ENCODE measurements around the gene QDPR.

QDPR gene

DNA sequence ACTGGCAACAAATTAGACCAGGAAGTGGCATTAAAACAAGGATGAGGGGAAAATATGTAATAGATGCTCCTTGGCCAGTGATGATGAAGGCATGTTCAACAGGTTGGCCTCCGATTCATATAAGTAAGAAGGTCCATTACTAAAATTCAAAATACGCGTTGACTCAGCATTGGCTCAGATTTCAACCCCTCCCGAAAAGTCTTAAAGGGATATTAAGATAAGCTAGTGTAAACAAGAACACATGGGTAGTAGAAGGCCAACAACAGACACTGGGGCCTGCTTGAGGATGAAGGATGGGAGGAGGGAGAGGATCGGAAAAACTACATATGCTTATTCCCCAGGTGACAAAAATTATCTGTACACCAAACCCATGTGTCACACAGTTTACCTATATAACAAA is 46.0 kb upstream of the QDPR start:
- H3K27me3 ChIP-seq (ENCODE audit: insufficient read depth, low read depth, severe bottlenecking): no peaks in the 10 kb centered on the region
- no peaks in the 10 kb centered on the region for H3K36me3 ChIP-seq
- TF ChIP-seq, protein P1, sequence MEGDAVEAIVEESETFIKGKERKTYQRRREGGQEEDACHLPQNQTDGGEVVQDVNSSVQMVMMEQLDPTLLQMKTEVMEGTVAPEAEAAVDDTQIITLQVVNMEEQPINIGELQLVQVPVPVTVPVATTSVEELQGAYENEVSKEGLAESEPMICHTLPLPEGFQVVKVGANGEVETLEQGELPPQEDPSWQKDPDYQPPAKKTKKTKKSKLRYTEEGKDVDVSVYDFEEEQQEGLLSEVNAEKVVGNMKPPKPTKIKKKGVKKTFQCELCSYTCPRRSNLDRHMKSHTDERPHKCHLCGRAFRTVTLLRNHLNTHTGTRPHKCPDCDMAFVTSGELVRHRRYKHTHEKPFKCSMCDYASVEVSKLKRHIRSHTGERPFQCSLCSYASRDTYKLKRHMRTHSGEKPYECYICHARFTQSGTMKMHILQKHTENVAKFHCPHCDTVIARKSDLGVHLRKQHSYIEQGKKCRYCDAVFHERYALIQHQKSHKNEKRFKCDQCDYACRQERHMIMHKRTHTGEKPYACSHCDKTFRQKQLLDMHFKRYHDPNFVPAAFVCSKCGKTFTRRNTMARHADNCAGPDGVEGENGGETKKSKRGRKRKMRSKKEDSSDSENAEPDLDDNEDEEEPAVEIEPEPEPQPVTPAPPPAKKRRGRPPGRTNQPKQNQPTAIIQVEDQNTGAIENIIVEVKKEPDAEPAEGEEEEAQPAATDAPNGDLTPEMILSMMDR (IDR thresholded peaks at IDR 0.05; ENCODE audit: low read depth, low read length): no peak
- no peak overlapping the region for H3K27ac ChIP-seq
- H3K4me3 ChIP-seq (ENCODE audit: low read depth, low read length): no peak overlapping the region
- H3K9me3 ChIP-seq (ENCODE audit: severe bottlenecking): no peaks in the 10 kb centered on the region
- no peak for DNase-seq

DNA sequence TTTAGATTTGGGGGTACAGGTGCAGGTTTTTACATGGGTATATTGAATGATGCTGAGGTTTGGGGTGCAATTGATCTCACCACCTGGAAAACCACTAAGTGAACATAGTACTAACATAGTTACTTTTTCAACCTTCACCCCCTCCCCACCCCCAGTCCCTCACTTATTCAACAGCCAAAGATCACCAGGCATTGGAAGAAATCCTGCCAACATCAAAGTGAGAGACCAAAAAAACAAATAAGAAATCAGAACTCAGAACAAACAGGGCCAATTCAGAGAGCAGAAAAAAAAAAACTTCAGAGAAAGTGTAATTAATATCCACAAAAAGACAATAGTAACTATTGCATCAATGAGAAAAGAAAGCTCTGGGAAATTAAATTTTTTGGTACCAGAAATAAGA is 44.6 kb upstream of the QDPR start:
- TF ChIP-seq, protein P1 (IDR thresholded peaks at IDR 0.05; ENCODE audit: low read depth, low read length): no peak
- no peak for DNase-seq
- Histone ChIP-seq H3K27me3 (ENCODE audit: insufficient read depth, low read depth, severe bottlenecking) (no peaks in the 10 kb centered on the region), H3K36me3 (no peaks in the 10 kb centered on the region), H3K4me3 (ENCODE audit: low read depth, low read length) (no peak overlapping the region), H3K9me3 (ENCODE audit: severe bottlenecking) (no peaks in the 10 kb centered on the region), H3K27ac (no peak overlapping the region)

DNA sequence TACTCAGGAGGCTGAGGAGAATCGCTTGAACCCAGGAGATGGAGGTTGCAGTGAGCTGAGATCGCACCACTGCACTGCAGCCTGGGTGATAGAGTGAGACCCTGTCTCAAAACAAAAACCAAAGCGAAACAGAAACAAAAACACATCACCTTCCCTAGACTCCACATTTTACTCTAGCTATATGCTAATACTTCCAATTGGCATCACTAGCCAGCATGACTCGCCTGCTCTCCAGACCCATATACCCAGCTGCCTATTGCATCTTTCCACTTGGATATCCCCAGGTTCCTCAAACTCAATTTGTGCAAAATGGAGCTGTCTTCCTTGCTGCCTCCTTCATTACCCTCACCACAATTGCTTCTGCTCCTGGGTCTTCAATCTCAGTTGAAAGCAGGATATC is 42.7 kb upstream of the QDPR start:
- TF ChIP-seq, protein P1 (IDR thresholded peaks at IDR 0.05; ENCODE audit: low read depth, low read length): no peak
- DNase-seq: no peak
- Histone ChIP-seq H3K27me3 (ENCODE audit: insufficient read depth, low read depth, severe bottlenecking) (no peaks in the 10 kb centered on the region), H3K27ac (no peak overlapping the region), H3K36me3 (no peaks in the 10 kb centered on the region), H3K4me3 (ENCODE audit: low read depth, low read length) (no peak overlapping the region), H3K9me3 (ENCODE audit: severe bottlenecking) (no peaks in the 10 kb centered on the region)

DNA sequence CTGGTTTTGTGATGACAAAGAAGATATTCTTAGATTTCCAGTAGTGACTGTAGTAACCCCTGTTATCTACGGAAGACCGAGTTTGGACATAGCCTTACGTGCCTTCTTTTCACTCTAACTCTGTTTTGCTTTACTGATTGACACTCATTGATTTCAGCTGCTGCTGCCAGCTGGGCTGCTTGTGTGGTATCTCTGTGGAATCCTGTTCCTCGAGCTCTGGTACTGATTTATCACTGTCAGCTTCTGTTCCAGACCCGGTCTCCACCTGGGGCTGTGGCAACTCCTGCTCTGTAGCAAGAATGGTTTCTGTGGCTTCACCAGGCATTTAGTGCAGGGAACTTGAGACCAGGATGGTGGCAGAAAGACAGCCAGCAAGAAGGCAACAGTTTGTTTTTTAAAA is 40.5 kb upstream of the QDPR start:
- Histone ChIP-seq H3K36me3 (no peaks in the 10 kb centered on the region), H3K27ac (no peak overlapping the region), H3K9me3 (ENCODE audit: severe bottlenecking) (no peaks in the 10 kb centered on the region), H3K4me3 (ENCODE audit: low read depth, low read length) (no peak overlapping the region), H3K27me3 (ENCODE audit: insufficient read depth, low read depth, severe bottlenecking) (no peaks in the 10 kb centered on the region)
- TF ChIP-seq, protein P1 (IDR thresholded peaks at IDR 0.05; ENCODE audit: low read depth, low read length): no peak
- DNase-seq: no peak

DNA sequence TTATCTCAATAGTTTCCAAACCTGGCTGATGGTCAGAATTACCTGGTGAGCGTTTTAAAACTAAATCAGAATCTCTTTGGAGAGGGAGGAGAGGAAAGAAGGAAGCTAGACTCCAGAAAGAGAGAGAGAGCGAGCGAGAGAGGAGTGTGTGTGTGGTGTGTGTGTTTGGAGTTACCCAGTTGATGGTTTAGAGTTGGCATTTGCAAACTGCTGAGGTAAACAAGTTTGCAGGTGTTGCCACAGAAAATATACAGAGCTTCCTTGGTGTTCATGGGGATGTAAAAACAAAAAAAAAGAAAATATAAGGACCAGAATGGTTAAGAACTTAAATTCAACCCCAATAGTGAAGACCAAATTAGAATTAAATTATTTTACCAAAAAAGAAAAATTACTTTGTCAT is 38.7 kb upstream of the QDPR start:
- TF ChIP-seq, protein P1 (IDR thresholded peaks at IDR 0.05; ENCODE audit: low read depth, low read length): no peak
- no peaks in the 10 kb centered on the region for H3K9me3 ChIP-seq (ENCODE audit: severe bottlenecking)
- no peak overlapping the region for H3K27ac ChIP-seq
- no peaks in the 10 kb centered on the region for H3K36me3 ChIP-seq
- no peak overlapping the region for H3K4me3 ChIP-seq (ENCODE audit: low read depth, low read length)
- H3K27me3 ChIP-seq (ENCODE audit: insufficient read depth, low read depth, severe bottlenecking): no peaks in the 10 kb centered on the region
- DNase-seq: no peak

DNA sequence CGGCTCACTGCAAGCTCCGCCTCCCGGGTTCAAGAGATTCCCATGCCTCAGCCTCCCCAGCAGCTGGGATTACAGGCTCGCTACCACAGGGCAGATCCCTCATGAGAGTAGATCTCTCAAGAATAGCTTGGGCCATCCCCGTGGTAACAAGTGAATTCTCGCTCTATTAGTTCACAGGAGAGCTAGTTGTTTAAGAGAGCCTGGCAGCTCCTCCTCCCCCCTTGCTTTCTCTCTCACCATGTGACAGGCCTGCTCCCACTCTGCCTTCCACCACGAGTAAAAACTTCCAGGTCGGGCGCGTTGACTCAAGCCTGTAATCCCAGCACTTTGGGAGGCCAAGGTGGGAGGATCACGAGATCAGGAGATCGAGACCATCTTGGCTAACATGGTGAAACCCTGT is 34.8 kb upstream of the QDPR start:
- Histone ChIP-seq H3K4me3 (ENCODE audit: low read depth, low read length) (no peak overlapping the region), H3K36me3 (no peaks in the 10 kb centered on the region), H3K27me3 (ENCODE audit: insufficient read depth, low read depth, severe bottlenecking) (no peaks in the 10 kb centered on the region), H3K9me3 (ENCODE audit: severe bottlenecking) (no peaks in the 10 kb centered on the region), H3K27ac (no peak overlapping the region)
- TF ChIP-seq, protein P1 (IDR thresholded peaks at IDR 0.05; ENCODE audit: low read depth, low read length): no peak
- no peak for DNase-seq
